ENCODE results near the gene KLHDC4.
A peak's percentile ranks its signal among the peaks of the same experiment; 100 is the strongest.

GRCh38 chr16:87778830-87779579 is 13.2 kb upstream of the KLHDC4 start:
- TF ChIP-seq MYC (IDR thresholded peaks at IDR 0.05; ENCODE audit: insufficient read depth, insufficient read length, insufficient replicate concordance, low read length, severe bottlenecking) (no peak), CHD2 (IDR thresholded peaks at IDR 0.05; ENCODE audit: borderline replicate concordance, low read depth, low read length) (peak; percentile 28; the same call in 1 of the 2 replicates), CTCF (IDR thresholded peaks at IDR 0.05 in 2 of 3, conservative IDR thresholded peaks at IDR 0.05 in 1 of 3; ENCODE audit: control insufficient read depth in 2 of 3, extremely low read depth in 1 of 3, insufficient read depth in 1 of 3, low read depth in 3 of 3, low read length in 3 of 3) (peak; percentile 92 to 98 (median 98); a peak in 5 of 6 replicates), MTA2 (IDR thresholded peaks at IDR 0.05; ENCODE audit: low read depth) (no peak), EZH2 (IDR thresholded peaks at IDR 0.05; ENCODE audit: borderline replicate concordance, control insufficient read depth, low read depth, low read length) (no peak), POLR2A (IDR thresholded peaks at IDR 0.05; ENCODE audit: low read depth, low read length) (peak; percentile 73), TARDBP (IDR thresholded peaks at IDR 0.05; ENCODE audit: borderline replicate concordance) (no peak), ESRRA (IDR thresholded peaks at IDR 0.05; ENCODE audit: low read length) (no peak), REST (IDR thresholded peaks at IDR 0.05; ENCODE audit: low read depth, low read length) (no peak), SIN3A (IDR thresholded peaks at IDR 0.05; ENCODE audit: low read depth, low read length) (0 out of 2 replicates have a peak, but pooled peaks have one; percentile 28)

Measured in GM12878 (cell line).